Astrocyte (in vitro differentiated cells and primary cell): ENCODE results near the gene PPTC7. TPM values are rescaled to one million over a fixed set of nuclear protein-coding genes. Genes with fewer than 3 reads are reported as not detected.

Experiments
- DNase-seq: peaks from one replicate; pipeline ENCODE4 v3.0.0-alpha.2; 2010; ENCODE audit warnings: low read depth
- FAIRE-seq: peaks from 2 replicates; lab custom pipeline; 2011; peaks lifted over from hg19 to GRCh38; lab: Jason Lieb, UNC
- H2AFZ ChIP-seq: 2 replicates; pipeline ENCODE4 v1.6.0; 2012; ENCODE audit warnings: low read depth, low read length, inconsistent platforms
- H3K27ac ChIP-seq: 2 replicates; pipeline ENCODE4 v1.5.1; 2011; ENCODE audit warnings: low read depth, low read length, inconsistent platforms
- H3K27me3 ChIP-seq: 2 replicates; pipeline ENCODE4 v1.6.0; 2011; ENCODE audit warnings: low read length, inconsistent platforms; ENCODE audit not compliant: insufficient read depth
- H3K36me3 ChIP-seq: 2 replicates; pipeline ENCODE4 v1.5.1; 2011; ENCODE audit warnings: low read length, inconsistent platforms; ENCODE audit not compliant: insufficient read depth
- H3K4me1 ChIP-seq: 2 replicates; pipeline ENCODE4 v1.5.1; 2011; ENCODE audit warnings: low read length, inconsistent platforms; ENCODE audit not compliant: insufficient read depth
- H3K4me2 ChIP-seq: 2 replicates; pipeline ENCODE4 v1.6.0; 2012; ENCODE audit warnings: low read length, inconsistent platforms
- H3K4me3 ChIP-seq: 2 replicates; pipeline ENCODE4 v1.5.1; 2011; ENCODE audit warnings: low read depth, mild to moderate bottlenecking, low read length, inconsistent platforms; ENCODE audit not compliant: insufficient read depth
- H3K79me2 ChIP-seq: 2 replicates; pipeline ENCODE4 v1.6.0; 2012; ENCODE audit warnings: mild to moderate bottlenecking, low read length, inconsistent platforms; ENCODE audit not compliant: insufficient read depth
- H3K9ac ChIP-seq: 2 replicates; pipeline ENCODE4 v1.6.0; 2012; ENCODE audit warnings: mild to moderate bottlenecking, low read length, inconsistent platforms
- H3K9me3 ChIP-seq: 2 replicates; pipeline ENCODE4 v1.5.1; 2012; ENCODE audit warnings: low read depth, mild to moderate bottlenecking, low read length, inconsistent platforms; ENCODE audit not compliant: insufficient read depth
- H4K20me1 ChIP-seq: 2 replicates; pipeline ENCODE4 v1.6.0; 2012; ENCODE audit warnings: low read length, inconsistent platforms; ENCODE audit not compliant: insufficient read depth
- H3K27ac Mint-ChIP-seq: one replicate; pipeline ENCODE4 v1.8.0; 2021; ENCODE audit warnings: mild to moderate bottlenecking, mixed read lengths; ENCODE audit not compliant: unreplicated experiment
- H3K27me3 Mint-ChIP-seq: one replicate; pipeline ENCODE4 v1.8.0; 2021; ENCODE audit warnings: low read depth, mixed read lengths; ENCODE audit not compliant: unreplicated experiment
- H3K36me3 Mint-ChIP-seq: one replicate; pipeline ENCODE4 v1.8.0; 2021; ENCODE audit warnings: low read depth, mixed read lengths; ENCODE audit not compliant: unreplicated experiment
- H3K4me1 Mint-ChIP-seq: one replicate; pipeline ENCODE4 v1.8.0; 2021; ENCODE audit warnings: low read depth, mixed read lengths; ENCODE audit not compliant: unreplicated experiment
- H3K4me3 Mint-ChIP-seq: one replicate; pipeline ENCODE4 v1.8.0; 2021; ENCODE audit warnings: mild to moderate bottlenecking, moderate library complexity, mixed read lengths; ENCODE audit not compliant: unreplicated experiment
- H3K9me3 Mint-ChIP-seq: one replicate; pipeline ENCODE4 v1.8.0; 2021; ENCODE audit warnings: mild to moderate bottlenecking, mixed read lengths; ENCODE audit not compliant: unreplicated experiment
- EZH2 ChIP-seq: IDR thresholded peaks from 2 replicates; pipeline ENCODE4 v1.6.1; 2012; ENCODE audit warnings: mild to moderate bottlenecking, low read length, inconsistent platforms; ENCODE audit not compliant: insufficient read depth
- total RNA-seq: library from RNA; stranded (reverse); gene quantifications from 2 replicates; pipeline ENCODE4 v1.2.1, GENCODE V29; 2021
- TF ChIP-seq, protein P1 (sequence below): IDR thresholded peaks from 2 replicates; pipeline ENCODE4 v1.5.1; 2011; ENCODE audit warnings: low read depth, mild to moderate bottlenecking, inconsistent platforms, low read length, moderate library complexity; ENCODE audit not compliant: insufficient read depth

Gene PPTC7
- total RNA-seq, 1 donor from 2014 or later: 16.6 TPM

GRCh38 chr12:110536834-110537604 lies 46.1 kb downstream of the PPTC7 start:
- DNase-seq (no peak), FAIRE-seq (no peak)
- Mint-ChIP-seq H3K4me3 (no peak overlapping the region), H3K27me3 (no peaks in the 10 kb centered on the region), H3K4me1 (peaks cover 7% of the 10 kb centered on the region), H3K27ac (peak overlapping the region; percentile 6), H3K9me3 (no peaks in the 10 kb centered on the region), H3K36me3 (peaks cover 12% of the 10 kb centered on the region)
- H3K27me3 ChIP-seq: no peaks in the 10 kb centered on the region
- no peaks in the 10 kb centered on the region for H3K9me3 ChIP-seq
- no peak overlapping the region for H3K9ac ChIP-seq
- no peak overlapping the region for H3K27ac ChIP-seq
- H2AFZ ChIP-seq: no peak overlapping the region
- H3K4me3 ChIP-seq: no peak overlapping the region
- H4K20me1 ChIP-seq: peaks cover 27% of the 10 kb centered on the region
- TF ChIP-seq EZH2: no peak
- TF ChIP-seq, protein P1, sequence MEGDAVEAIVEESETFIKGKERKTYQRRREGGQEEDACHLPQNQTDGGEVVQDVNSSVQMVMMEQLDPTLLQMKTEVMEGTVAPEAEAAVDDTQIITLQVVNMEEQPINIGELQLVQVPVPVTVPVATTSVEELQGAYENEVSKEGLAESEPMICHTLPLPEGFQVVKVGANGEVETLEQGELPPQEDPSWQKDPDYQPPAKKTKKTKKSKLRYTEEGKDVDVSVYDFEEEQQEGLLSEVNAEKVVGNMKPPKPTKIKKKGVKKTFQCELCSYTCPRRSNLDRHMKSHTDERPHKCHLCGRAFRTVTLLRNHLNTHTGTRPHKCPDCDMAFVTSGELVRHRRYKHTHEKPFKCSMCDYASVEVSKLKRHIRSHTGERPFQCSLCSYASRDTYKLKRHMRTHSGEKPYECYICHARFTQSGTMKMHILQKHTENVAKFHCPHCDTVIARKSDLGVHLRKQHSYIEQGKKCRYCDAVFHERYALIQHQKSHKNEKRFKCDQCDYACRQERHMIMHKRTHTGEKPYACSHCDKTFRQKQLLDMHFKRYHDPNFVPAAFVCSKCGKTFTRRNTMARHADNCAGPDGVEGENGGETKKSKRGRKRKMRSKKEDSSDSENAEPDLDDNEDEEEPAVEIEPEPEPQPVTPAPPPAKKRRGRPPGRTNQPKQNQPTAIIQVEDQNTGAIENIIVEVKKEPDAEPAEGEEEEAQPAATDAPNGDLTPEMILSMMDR: no peak
- peaks cover 8% of the 10 kb centered on the region for H3K4me1 ChIP-seq
- no peaks in the 10 kb centered on the region for H3K79me2 ChIP-seq
- H3K36me3 ChIP-seq: peaks cover 23% of the 10 kb centered on the region
- H3K4me2 ChIP-seq: no peak overlapping the region

- no peak for FAIRE-seq
- H3K27ac Mint-ChIP-seq: no peak overlapping the region
- no peak overlapping the region for H3K4me3 ChIP-seq
- no peaks in the 10 kb centered on the region for H3K9me3 ChIP-seq
- H3K9me3 Mint-ChIP-seq: no peaks in the 10 kb centered on the region
- H3K4me1 ChIP-seq: peaks cover 10% of the 10 kb centered on the region
- H3K27ac ChIP-seq: no peak overlapping the region
- H3K36me3 ChIP-seq: peaks cover 23% of the 10 kb centered on the region
- no peaks in the 10 kb centered on the region for H3K27me3 ChIP-seq
- TF ChIP-seq EZH2: no peak
- TF ChIP-seq, protein P1: no peak
- no peaks in the 10 kb centered on the region for H3K27me3 Mint-ChIP-seq
- DNase-seq: no peak
- no peak overlapping the region for H3K4me2 ChIP-seq
- no peaks in the 10 kb centered on the region for H3K79me2 ChIP-seq
- no peak overlapping the region for H2AFZ ChIP-seq
- H3K4me3 Mint-ChIP-seq: no peak overlapping the region
- H3K4me1 Mint-ChIP-seq: peaks cover 12% of the 10 kb centered on the region
- H3K36me3 Mint-ChIP-seq: peaks cover 17% of the 10 kb centered on the region
- no peak overlapping the region for H3K9ac ChIP-seq
- H4K20me1 ChIP-seq: peaks cover 36% of the 10 kb centered on the region
These were observed 48.3 kb downstream of the PPTC7 start for GRCh38 chr12:110534811-110535210.

- Mint-ChIP-seq H3K9me3 (no peaks in the 10 kb centered on the region), H3K27me3 (no peaks in the 10 kb centered on the region), H3K4me3 (no peak overlapping the region), H3K4me1 (peaks cover 10% of the 10 kb centered on the region), H3K36me3 (peaks cover 17% of the 10 kb centered on the region), H3K27ac (no peak overlapping the region)
- Histone ChIP-seq H3K27ac (no peak overlapping the region), H3K36me3 (peaks cover 23% of the 10 kb centered on the region), H3K9me3 (no peaks in the 10 kb centered on the region), H3K4me3 (no peak overlapping the region), H3K27me3 (no peaks in the 10 kb centered on the region), H3K4me1 (peaks cover 10% of the 10 kb centered on the region), H4K20me1 (peaks cover 33% of the 10 kb centered on the region), H3K9ac (no peak overlapping the region), H3K4me2 (no peak overlapping the region), H2AFZ (no peak overlapping the region), H3K79me2 (no peaks in the 10 kb centered on the region)
- no peak for FAIRE-seq
- no peak for TF ChIP-seq EZH2
- TF ChIP-seq, protein P1: no peak
- DNase-seq: peak; percentile 35
These were observed 49.5 kb downstream of the PPTC7 start for GRCh38 chr12:110533607-110534006.
